Astrocyte (in vitro differentiated cells and primary cell): ENCODE measurements around the gene HSPB1. TPM values are rescaled to one million over a fixed set of nuclear protein-coding genes. Genes with fewer than 3 reads are reported as not detected.
A peak's percentile ranks its signal among the peaks of the same experiment; 100 is the strongest.

Experiments
- DNase-seq: peaks from one replicate; pipeline ENCODE4 v3.0.0-alpha.2; 2010; ENCODE audit warnings: low read depth
- FAIRE-seq: peaks from 2 replicates; lab custom pipeline; 2011; peaks lifted over from hg19 to GRCh38; lab: Jason Lieb, UNC
- H2AFZ ChIP-seq: 2 replicates; pipeline ENCODE4 v1.6.0; 2012; ENCODE audit warnings: low read depth, low read length, inconsistent platforms
- H3K27ac ChIP-seq: 2 replicates; pipeline ENCODE4 v1.5.1; 2011; ENCODE audit warnings: low read depth, low read length, inconsistent platforms
- H3K27me3 ChIP-seq: 2 replicates; pipeline ENCODE4 v1.6.0; 2011; ENCODE audit warnings: low read length, inconsistent platforms; ENCODE audit not compliant: insufficient read depth
- H3K36me3 ChIP-seq: 2 replicates; pipeline ENCODE4 v1.5.1; 2011; ENCODE audit warnings: low read length, inconsistent platforms; ENCODE audit not compliant: insufficient read depth
- H3K4me1 ChIP-seq: 2 replicates; pipeline ENCODE4 v1.5.1; 2011; ENCODE audit warnings: low read length, inconsistent platforms; ENCODE audit not compliant: insufficient read depth
- H3K4me2 ChIP-seq: 2 replicates; pipeline ENCODE4 v1.6.0; 2012; ENCODE audit warnings: low read length, inconsistent platforms
- H3K4me3 ChIP-seq: 2 replicates; pipeline ENCODE4 v1.5.1; 2011; ENCODE audit warnings: low read depth, mild to moderate bottlenecking, low read length, inconsistent platforms; ENCODE audit not compliant: insufficient read depth
- H3K79me2 ChIP-seq: 2 replicates; pipeline ENCODE4 v1.6.0; 2012; ENCODE audit warnings: mild to moderate bottlenecking, low read length, inconsistent platforms; ENCODE audit not compliant: insufficient read depth
- H3K9ac ChIP-seq: 2 replicates; pipeline ENCODE4 v1.6.0; 2012; ENCODE audit warnings: mild to moderate bottlenecking, low read length, inconsistent platforms
- H3K9me3 ChIP-seq: 2 replicates; pipeline ENCODE4 v1.5.1; 2012; ENCODE audit warnings: low read depth, mild to moderate bottlenecking, low read length, inconsistent platforms; ENCODE audit not compliant: insufficient read depth
- H4K20me1 ChIP-seq: 2 replicates; pipeline ENCODE4 v1.6.0; 2012; ENCODE audit warnings: low read length, inconsistent platforms; ENCODE audit not compliant: insufficient read depth
- H3K27ac Mint-ChIP-seq: one replicate; pipeline ENCODE4 v1.8.0; 2021; ENCODE audit warnings: mild to moderate bottlenecking, mixed read lengths; ENCODE audit not compliant: unreplicated experiment
- H3K27me3 Mint-ChIP-seq: one replicate; pipeline ENCODE4 v1.8.0; 2021; ENCODE audit warnings: low read depth, mixed read lengths; ENCODE audit not compliant: unreplicated experiment
- H3K36me3 Mint-ChIP-seq: one replicate; pipeline ENCODE4 v1.8.0; 2021; ENCODE audit warnings: low read depth, mixed read lengths; ENCODE audit not compliant: unreplicated experiment
- H3K4me1 Mint-ChIP-seq: one replicate; pipeline ENCODE4 v1.8.0; 2021; ENCODE audit warnings: low read depth, mixed read lengths; ENCODE audit not compliant: unreplicated experiment
- H3K4me3 Mint-ChIP-seq: one replicate; pipeline ENCODE4 v1.8.0; 2021; ENCODE audit warnings: mild to moderate bottlenecking, moderate library complexity, mixed read lengths; ENCODE audit not compliant: unreplicated experiment
- H3K9me3 Mint-ChIP-seq: one replicate; pipeline ENCODE4 v1.8.0; 2021; ENCODE audit warnings: mild to moderate bottlenecking, mixed read lengths; ENCODE audit not compliant: unreplicated experiment
- EZH2 ChIP-seq: IDR thresholded peaks from 2 replicates; pipeline ENCODE4 v1.6.1; 2012; ENCODE audit warnings: mild to moderate bottlenecking, low read length, inconsistent platforms; ENCODE audit not compliant: insufficient read depth
- total RNA-seq: library from RNA; stranded (reverse); gene quantifications from 2 replicates; pipeline ENCODE4 v1.2.1, GENCODE V29; 2021
- TF ChIP-seq, protein P1 (sequence below): IDR thresholded peaks from 2 replicates; pipeline ENCODE4 v1.5.1; 2011; ENCODE audit warnings: low read depth, mild to moderate bottlenecking, inconsistent platforms, low read length, moderate library complexity; ENCODE audit not compliant: insufficient read depth

The HSPB1 gene
- total RNA-seq, 1 donor from 2014 or later, result 933 TPM

DNA sequence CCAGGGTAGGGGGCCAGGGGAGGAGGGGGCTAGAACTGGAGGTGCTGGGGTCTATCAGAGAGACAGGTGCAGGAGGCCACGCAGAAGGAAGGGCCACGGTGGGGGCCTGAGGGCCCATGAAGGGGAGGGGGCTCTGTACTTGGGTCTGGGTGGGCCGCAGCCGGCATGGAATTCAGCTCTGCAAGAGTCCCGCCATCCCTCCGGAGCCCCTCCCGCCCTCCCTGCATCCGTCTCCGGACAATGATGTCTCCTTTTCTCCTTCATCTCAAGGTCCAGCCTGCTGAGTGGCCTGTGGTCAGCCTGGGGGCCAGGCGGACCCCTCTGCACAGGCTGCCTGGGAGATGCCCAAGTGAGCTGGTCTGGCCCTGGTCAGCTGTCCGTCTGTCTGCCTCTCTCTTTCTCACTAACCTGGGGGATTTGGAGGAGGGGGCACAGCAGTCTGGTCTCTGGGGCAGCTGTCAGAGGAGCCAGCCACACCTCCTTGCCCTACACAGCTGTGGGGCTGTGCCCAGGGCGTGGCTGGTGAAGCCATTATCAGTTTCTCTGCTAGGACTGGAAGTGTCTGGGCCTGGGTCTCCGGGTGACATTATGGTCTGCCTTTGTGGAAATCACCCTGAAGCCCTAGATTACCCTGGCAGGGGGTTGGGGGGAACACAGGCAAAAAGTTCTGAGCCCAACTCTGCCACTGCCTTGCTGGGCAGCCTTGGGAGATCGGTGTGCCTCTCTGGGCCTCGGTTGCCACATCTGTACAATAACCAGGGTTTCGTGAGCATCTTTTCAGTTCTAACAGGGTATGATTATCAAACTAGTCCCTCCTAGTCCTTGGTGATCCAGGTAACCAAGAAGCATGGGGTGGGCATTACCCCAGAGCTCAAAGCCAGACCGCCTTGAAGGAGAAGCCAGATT lies 19.0 kb upstream of the HSPB1 start:
- TF ChIP-seq, protein P1, sequence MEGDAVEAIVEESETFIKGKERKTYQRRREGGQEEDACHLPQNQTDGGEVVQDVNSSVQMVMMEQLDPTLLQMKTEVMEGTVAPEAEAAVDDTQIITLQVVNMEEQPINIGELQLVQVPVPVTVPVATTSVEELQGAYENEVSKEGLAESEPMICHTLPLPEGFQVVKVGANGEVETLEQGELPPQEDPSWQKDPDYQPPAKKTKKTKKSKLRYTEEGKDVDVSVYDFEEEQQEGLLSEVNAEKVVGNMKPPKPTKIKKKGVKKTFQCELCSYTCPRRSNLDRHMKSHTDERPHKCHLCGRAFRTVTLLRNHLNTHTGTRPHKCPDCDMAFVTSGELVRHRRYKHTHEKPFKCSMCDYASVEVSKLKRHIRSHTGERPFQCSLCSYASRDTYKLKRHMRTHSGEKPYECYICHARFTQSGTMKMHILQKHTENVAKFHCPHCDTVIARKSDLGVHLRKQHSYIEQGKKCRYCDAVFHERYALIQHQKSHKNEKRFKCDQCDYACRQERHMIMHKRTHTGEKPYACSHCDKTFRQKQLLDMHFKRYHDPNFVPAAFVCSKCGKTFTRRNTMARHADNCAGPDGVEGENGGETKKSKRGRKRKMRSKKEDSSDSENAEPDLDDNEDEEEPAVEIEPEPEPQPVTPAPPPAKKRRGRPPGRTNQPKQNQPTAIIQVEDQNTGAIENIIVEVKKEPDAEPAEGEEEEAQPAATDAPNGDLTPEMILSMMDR, result no peak
- TF ChIP-seq EZH2, result no peak
- H3K36me3 Mint-ChIP-seq, result peaks cover 1% of the 10 kb centered on the region
- Histone ChIP-seq H3K9ac (no peak overlapping the region), H3K4me1 (no peaks in the 10 kb centered on the region), H3K36me3 (no peaks in the 10 kb centered on the region), H2AFZ (no peak overlapping the region), H3K27me3 (peaks cover 26% of the 10 kb centered on the region), H3K79me2 (no peaks in the 10 kb centered on the region), H3K9me3 (peaks cover 2% of the 10 kb centered on the region), H3K4me3 (no peak overlapping the region), H3K4me2 (peak overlapping the region; percentile 72), H3K27ac (no peak overlapping the region), H4K20me1 (no peaks in the 10 kb centered on the region)
- H3K27me3 Mint-ChIP-seq, result peaks cover 43% of the 10 kb centered on the region
- no peak overlapping the region for H3K4me3 Mint-ChIP-seq
- peaks cover 3% of the 10 kb centered on the region for H3K9me3 Mint-ChIP-seq
- no peak for FAIRE-seq
- H3K27ac Mint-ChIP-seq, result no peak overlapping the region
- no peak for DNase-seq
- peaks cover 1% of the 10 kb centered on the region for H3K4me1 Mint-ChIP-seq

GRCh38 chr7:76285604-76286374 lies 16.7 kb upstream of the HSPB1 start:
- no peaks in the 10 kb centered on the region for H4K20me1 ChIP-seq
- H3K4me1 ChIP-seq, result peaks cover under 1% of the 10 kb centered on the region
- no peaks in the 10 kb centered on the region for H3K79me2 ChIP-seq
- Mint-ChIP-seq H3K27ac (no peak overlapping the region), H3K9me3 (no peaks in the 10 kb centered on the region), H3K36me3 (peaks cover 1% of the 10 kb centered on the region), H3K4me1 (peaks cover 7% of the 10 kb centered on the region), H3K27me3 (peaks cover 26% of the 10 kb centered on the region), H3K4me3 (no peak overlapping the region)
- H2AFZ ChIP-seq, result no peak overlapping the region
- TF ChIP-seq EZH2, result no peak
- TF ChIP-seq, protein P1, result no peak
- FAIRE-seq (no peak), DNase-seq (no peak)
- H3K27me3 ChIP-seq, result peaks cover 18% of the 10 kb centered on the region
- no peak overlapping the region for H3K4me2 ChIP-seq
- H3K4me3 ChIP-seq, result no peak overlapping the region
- H3K27ac ChIP-seq, result no peak overlapping the region
- no peaks in the 10 kb centered on the region for H3K36me3 ChIP-seq
- no peak overlapping the region for H3K9ac ChIP-seq
- H3K9me3 ChIP-seq, result no peaks in the 10 kb centered on the region
